Measurements from ENCODE around the gene DACH1. TPM values are rescaled to one million over a fixed set of nuclear protein-coding genes. Genes with fewer than 3 reads are reported as not detected.
A peak's percentile ranks its signal among the peaks of the same experiment; 100 is the strongest.

The DACH1 gene
- total and polyA plus RNA-seq, 2 of the 8 experiments (the other 6 are each of a cell fraction or from before 2014, with no cell fraction given) = 0.12 to 0.67 TPM

DNA sequence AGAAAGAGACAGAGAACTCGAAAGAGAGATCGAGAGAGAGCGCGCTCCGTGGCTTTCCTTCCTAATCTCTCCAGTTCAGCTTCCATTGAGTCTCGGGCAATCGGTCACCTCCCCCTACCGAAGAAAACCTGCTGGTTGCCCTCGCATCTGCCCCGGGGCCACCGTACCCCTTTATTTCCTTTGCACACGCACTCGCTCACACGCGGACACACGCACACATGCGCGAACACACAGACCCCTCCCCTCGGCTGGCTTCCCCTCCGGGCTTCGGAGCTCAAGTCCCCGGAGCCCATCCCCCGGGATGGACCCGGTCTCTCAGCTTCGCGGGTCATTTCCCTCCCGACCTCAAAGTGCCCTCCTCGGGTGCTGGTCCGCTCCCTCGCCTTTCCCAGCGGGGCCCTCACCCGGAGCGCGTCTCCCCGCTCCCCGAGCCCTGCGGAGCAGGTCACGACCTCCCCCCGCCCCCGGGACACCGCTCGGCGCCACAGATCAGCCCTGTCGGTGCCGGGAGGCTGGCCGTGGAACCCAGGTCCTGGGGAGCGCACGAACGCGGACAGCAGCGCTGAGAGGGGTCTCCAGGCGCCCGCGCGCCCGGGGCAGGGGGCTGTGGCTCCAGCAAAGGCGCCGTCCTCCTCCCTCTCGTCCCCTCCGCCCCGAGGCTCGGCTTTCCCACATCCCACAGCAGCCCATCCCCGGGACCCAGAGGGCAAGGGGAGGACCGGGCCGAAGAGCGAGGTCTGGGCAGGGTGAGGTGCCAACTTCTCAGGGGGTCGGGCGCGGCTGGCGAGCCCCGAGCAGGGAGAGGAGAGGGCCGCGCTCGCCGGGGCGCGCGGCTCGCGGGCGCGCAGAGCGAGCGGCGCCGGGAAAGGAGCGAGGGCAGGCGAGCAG is 1.8 kb downstream of the DACH1 start (continued):
- no peak for TF ChIP-seq USF2 (IDR thresholded peaks at IDR 0.05; ENCODE audit: low read length)
- TF ChIP-seq YY1 (IDR thresholded peaks at IDR 0.05; ENCODE audit: low read depth, low read length) = no peak
- TF ChIP-seq GTF2F1 (IDR thresholded peaks at IDR 0.05; ENCODE audit: borderline replicate concordance, low read depth, low read length) = no peak
- TF ChIP-seq CBX5 (IDR thresholded peaks at IDR 0.05; ENCODE audit: low read depth, low read length) = no peak
- no peak for TF ChIP-seq SP4 (IDR thresholded peaks at IDR 0.05; ENCODE audit: low read length)
- peak; percentile 24 for TF ChIP-seq EZH2 (IDR thresholded peaks at IDR 0.05; ENCODE audit: low read depth, low read length, severe bottlenecking)
- TF ChIP-seq SUZ12 (IDR thresholded peaks at IDR 0.05; ENCODE audit: low read length) = peak; percentile 70
- TF ChIP-seq CREB1 (IDR thresholded peaks at IDR 0.05) = no peak
- TF ChIP-seq, protein P1, sequence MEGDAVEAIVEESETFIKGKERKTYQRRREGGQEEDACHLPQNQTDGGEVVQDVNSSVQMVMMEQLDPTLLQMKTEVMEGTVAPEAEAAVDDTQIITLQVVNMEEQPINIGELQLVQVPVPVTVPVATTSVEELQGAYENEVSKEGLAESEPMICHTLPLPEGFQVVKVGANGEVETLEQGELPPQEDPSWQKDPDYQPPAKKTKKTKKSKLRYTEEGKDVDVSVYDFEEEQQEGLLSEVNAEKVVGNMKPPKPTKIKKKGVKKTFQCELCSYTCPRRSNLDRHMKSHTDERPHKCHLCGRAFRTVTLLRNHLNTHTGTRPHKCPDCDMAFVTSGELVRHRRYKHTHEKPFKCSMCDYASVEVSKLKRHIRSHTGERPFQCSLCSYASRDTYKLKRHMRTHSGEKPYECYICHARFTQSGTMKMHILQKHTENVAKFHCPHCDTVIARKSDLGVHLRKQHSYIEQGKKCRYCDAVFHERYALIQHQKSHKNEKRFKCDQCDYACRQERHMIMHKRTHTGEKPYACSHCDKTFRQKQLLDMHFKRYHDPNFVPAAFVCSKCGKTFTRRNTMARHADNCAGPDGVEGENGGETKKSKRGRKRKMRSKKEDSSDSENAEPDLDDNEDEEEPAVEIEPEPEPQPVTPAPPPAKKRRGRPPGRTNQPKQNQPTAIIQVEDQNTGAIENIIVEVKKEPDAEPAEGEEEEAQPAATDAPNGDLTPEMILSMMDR (IDR thresholded peaks at IDR 0.05; ENCODE audit: control extremely low read depth in 1 of 3, insufficient read depth in 1 of 3, low read depth in 1 of 3, low read length in 3 of 3) = no peak
- TF ChIP-seq PHF8 (conservative IDR thresholded peaks at IDR 0.05; ENCODE audit: low read depth, low read length) = no peak
- no peak for TF ChIP-seq CTBP2 (IDR thresholded peaks at IDR 0.05; ENCODE audit: borderline replicate concordance, insufficient read depth, insufficient read length, low read length)
- peak; percentile 21 for TF ChIP-seq TAF7 (optimal IDR thresholded peaks at IDR 0.05; ENCODE audit: borderline replicate concordance, low read depth, low read length)
- TF ChIP-seq HDAC2 (IDR thresholded peaks at IDR 0.05; ENCODE audit: borderline replicate concordance in 1 of 2, low read depth in 2 of 2, low read length in 2 of 2) = no peak; a peak in 1 of 4 replicates
- TF ChIP-seq BCL11A (IDR thresholded peaks at IDR 0.05; ENCODE audit: low read depth in 2 of 2, low read length in 2 of 2) = no peak
- TF ChIP-seq SIN3A (conservative IDR thresholded peaks at IDR 0.05 in 1 of 2, IDR thresholded peaks at IDR 0.05 in 1 of 2; ENCODE audit: low read depth in 1 of 2, low read length in 2 of 2) = no peak
- TF ChIP-seq RNF2 (IDR thresholded peaks at IDR 0.05; ENCODE audit: borderline replicate concordance, low read depth, low read length, missing control alignments, poor library complexity, severe bottlenecking) = no peak

All from H1 (cell line).